Forelimb muscle (tissue), 1 donor: Measurements from ENCODE around the gene SOBP. TPM values are rescaled to one million over a fixed set of nuclear protein-coding genes. Genes with fewer than 3 reads are reported as not detected.
"Not testable (repeated sequence)": the region's sequence is repeated elsewhere in the genome, so short reads cannot be mapped to it uniquely, and the experiment has no call there.

ENCODE experiments used
- DNase-seq: peaks from one replicate; pipeline ENCODE4 v3.0.0-alpha.2; 2013; ENCODE audit warnings: low read depth
- polyA plus RNA-seq: library from polyadenylated mRNA; unstranded; fragments of 120-200 nt; gene quantifications from one replicate; pipeline ENCODE4 v1.2.1, GENCODE V29; 2013; ENCODE audit not compliant: insufficient read length

SOBP gene
- polyA plus RNA-seq, 1 donor: 16.5 TPM

GRCh38 chr6:107553121-107553520 is 63.2 kb downstream of the SOBP start:
- not testable (repeated sequence) for DNase-seq

DNA sequence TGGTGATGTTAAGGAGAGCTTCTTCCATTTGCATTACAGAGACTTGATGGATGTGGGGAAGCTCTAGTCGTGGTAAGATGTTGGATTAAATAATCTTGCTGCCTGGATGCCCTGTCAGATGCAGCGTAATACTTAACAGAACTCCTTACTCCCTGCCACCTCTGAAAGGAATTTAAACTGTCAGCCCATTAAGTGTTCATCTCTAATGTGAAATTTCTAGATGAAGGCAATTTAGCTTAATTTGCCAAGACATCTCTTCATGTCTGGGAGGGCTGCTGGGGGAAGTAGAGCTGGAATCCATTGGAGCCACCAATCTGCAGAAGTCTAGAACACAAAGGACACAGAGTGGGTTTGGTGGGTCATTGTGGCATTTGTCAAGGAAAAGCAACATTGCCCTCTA is 64.4 kb downstream of the SOBP start:
- DNase-seq: no peak

DNA sequence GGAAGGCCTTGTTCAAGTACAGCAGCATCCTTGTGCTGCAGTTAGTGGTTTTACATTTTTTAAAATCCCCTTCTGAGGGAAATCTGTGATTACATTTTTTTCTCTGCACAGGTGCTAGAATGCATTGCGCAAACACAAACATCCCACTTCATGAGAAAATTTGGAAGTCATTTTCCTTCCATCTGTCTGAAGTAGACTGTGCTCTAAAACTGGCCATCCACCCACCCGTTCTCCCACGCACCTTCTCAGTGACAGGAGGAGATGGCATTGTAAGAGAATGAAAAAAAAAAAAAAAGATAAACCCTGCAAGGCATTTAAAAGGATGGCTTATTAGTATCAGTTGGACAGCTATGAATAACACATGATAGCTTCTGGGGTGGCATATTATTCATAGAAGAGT is 65.0 kb downstream of the SOBP start:
- DNase-seq: no peak

- no peak for DNase-seq
Measured at GRCh38 chr6:107555449-107555848, 65.5 kb downstream of the SOBP start.

DNA sequence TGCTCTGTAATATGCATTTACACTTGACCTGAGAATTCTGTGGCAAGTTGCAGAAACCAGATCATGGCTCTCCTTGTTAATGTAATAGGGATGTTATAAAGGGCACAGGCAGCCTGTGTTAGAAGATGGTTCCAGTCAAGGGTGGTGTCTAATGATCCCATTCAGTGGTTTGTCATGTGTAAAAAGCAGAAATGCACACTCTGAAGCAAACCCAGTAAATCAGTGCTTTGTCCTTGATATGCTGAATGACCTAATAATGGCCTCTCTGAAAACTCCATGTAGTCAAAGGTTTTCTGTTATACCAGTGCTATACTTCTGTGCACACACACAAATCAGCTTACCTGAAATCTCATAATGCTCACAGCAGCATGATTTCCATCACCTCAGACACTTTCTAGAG is 66.2 kb downstream of the SOBP start:
- DNase-seq: no peak

- no peak for DNase-seq
Measured at GRCh38 chr6:107557698-107558097, 67.8 kb downstream of the SOBP start.

- DNase-seq: peak; percentile 84
Measured at GRCh38 chr6:107560657-107561056, 70.7 kb downstream of the SOBP start.

GRCh38 chr6:107561306-107561705 is 71.4 kb downstream of the SOBP start:
- DNase-seq: peak; percentile 62

DNA sequence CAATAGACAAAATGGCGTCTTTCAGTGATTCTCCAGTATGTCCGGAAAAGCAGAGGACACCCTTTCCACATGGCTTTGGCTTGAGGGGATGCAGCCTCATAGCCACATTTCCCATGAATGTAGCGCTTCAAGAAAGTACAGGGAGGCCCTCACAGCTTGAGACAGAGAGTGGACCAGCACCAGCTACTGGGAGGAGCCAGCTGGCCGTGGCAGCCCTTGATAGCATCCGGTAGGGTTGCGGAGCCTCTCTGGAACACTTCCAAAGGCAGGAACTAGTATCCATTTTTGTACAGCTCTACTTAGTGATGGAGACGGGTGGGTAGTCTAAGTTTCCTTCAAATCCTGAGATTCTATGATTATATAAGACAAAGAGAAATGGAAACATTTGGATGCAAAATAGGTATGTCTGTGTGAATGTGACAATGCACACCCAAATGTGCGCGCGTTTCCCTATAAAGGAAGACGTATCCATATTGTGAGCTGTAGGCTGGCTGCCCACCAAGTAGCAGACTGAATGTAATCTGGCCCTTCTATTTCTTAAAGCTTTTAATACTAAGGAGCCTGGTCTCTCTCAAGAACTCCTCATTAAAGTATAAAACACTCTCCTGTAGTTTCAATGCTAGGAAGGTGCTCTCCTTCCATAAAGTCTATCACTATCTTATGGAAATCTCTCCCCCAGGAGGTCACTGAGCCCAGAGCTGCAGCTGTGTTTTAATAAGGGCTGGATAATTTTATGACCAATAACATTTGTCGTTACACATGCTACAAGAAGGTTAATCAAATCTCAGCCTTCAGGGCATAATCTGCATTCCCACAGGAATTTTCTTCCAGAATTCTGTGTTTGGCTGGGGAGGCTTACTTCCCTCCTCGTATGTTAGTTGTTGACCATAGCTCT is 74.0 kb downstream of the SOBP start:
- DNase-seq: no peak

GRCh38 chr6:107564589-107564951 is 74.7 kb downstream of the SOBP start:
- no peak for DNase-seq

- no peak for DNase-seq
Measured at GRCh38 chr6:107565165-107565723, 75.3 kb downstream of the SOBP start.

DNA sequence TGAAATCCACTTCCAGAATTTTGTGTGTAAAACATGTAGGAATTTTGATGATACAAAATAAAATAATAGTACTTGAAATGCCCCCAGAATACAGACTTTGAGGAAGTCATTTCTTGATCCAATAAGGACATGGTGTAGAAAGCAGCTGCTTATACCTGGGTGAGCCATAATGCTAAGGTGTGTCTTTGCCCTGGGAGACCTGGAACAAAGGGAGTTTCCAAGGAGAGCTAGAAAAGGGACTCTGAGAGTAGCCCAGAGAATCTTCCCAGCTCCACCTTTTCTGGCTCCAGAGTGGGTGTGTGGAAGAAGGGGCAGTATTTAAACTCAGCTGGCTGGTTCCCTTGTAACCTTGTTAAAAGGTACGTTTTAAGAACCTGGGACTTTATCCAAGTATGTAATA is 77.7 kb downstream of the SOBP start:
- no peak for DNase-seq

- no peak for DNase-seq
Measured at GRCh38 chr6:107569473-107569872, 79.6 kb downstream of the SOBP start.

DNA sequence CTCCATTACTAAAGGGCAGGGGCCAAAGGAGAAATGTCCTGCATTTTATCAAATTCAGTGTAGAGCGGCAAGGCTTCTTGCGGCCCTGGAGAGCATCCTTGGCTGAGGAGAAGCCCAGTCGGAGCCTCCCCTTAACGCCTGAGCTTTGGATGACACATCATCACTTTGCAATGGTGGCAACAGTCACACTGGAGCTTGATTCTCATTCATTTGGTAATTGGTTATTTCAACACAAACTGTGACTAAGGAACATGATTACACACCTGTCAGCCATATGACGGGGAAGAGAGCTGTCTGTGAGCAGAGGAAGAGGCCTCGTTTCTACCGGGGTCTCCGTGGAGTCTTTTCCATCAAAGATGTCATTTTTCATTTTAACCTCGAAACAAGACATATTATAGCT is 81.4 kb downstream of the SOBP start:
- no peak for DNase-seq

- DNase-seq: no peak
Measured at GRCh38 chr6:107572886-107573285, 83.0 kb downstream of the SOBP start.

- no peak for DNase-seq
Measured at GRCh38 chr6:107574856-107575255, 84.9 kb downstream of the SOBP start.

DNA sequence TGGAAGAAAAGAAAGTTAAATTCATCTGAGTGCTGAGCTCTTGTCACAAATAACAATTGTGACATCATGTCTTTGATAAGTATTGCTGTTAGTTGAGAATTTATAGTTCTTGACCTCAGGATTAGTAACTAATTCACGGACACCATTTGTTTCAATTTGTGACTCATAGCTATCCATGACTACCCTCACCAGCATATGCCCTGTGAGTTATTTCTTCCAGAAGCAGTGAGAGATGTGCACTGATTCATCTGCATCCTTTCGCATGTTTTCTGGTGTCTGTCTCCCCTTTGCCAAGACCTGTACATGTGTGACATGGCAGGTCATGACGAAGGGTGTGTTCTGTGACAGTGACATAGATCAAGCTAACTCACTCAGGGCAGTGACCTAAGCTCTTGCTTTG is 86.9 kb downstream of the SOBP start:
- DNase-seq: no peak

- DNase-seq: no peak
Measured at GRCh38 chr6:107578642-107579341, 88.9 kb downstream of the SOBP start.

- no peak for DNase-seq
Measured at GRCh38 chr6:107579456-107580056, 89.6 kb downstream of the SOBP start.

DNA sequence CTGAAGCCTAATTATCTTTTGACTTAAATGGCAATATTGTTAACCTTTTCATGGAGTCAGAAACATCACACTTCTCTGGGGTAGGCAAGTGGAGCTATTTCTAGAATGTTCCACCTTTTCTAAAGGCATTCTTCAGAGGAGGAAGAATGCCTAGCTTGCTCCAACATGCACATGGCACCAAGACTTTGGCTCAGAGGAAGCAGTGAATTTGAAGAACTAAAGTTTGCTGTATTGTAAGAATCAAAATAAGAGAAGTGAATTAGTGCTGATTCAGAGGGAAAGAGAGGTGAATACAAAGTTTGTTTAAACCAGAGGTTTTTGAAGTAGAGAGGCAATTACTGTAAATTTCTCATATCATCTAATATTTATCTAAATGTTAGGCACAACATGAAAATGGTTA is 92.2 kb downstream of the SOBP start:
- DNase-seq: no peak

DNA sequence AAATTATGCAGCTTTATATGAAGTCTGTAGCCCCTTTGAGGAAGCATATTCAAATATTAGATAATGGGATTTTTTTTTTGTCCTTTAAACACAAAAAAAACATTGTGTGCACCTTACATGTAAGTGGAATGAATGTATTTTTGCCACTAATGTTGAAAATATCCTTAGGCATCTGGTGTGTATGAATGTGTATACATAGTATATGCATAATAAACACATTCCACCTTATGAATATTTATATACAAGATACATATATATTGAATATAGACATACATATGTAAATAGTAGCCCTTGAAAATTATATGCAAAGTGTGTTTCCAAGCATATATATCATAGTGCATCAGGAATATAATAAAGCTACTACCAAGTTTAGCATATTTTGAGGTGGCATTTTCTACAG is 94.8 kb downstream of the SOBP start:
- no peak for DNase-seq

DNA sequence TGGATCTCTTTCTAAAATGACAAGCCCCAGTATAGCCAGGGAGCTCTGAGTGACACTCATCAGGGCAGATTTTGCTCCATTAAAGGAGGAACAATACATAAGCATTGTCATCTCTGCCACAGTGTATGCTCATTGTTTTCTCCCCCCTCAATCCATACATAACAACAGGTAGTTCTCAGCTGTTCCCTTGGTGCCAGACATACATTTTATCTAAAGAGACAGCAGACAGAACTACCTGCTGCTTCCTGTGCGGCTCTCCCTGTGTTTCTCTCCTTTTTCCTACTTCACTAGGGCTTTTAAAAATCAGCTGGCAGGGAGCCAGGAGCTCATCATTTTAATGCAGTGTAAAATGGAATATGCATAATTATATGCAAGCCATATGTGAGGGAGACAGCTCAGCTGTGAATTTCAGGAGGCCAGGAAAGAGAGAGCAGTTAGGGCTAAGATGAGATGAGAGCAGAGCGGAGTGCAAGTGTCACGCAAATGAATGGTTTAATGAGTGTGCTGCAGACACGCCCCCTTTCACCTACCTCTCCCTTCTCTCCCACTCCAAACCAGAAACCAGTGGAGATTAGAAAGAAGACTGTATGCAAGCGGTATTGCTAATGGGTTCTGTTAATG is 96.0 kb downstream of the SOBP start:
- DNase-seq: no peak
